K562 (cell line): ENCODE measurements around the gene LARP6. TPM values are rescaled to one million over a fixed set of nuclear protein-coding genes. Genes with fewer than 3 reads are reported as not detected.

ENCODE experiments used
- ATAC-seq: fragments of 200-7000 bp; cut with Tn5 transposase; 3 replicates; pipeline ENCODE4 v1.9.1; 2020; ENCODE audit warnings: moderate library complexity
- BruUV-seq: library from RNA; stranded (reverse); fragments of 400-500 nt; replicated peaks from 2 replicates; lab custom pipeline; 2021; lab: Mats Ljungman, UMichigan
- CTCF ChIA-PET: fragments of 300-600 bp; formaldehyde crosslinking; extraction: SDS; loops from one replicate; lab custom pipeline; 2021; ENCODE audit warnings: low intra/inter-chr PET ratio; lab: Yijun Ruan, JAX
- POLR2A ChIA-PET: fragments of 300-600, 350-650 bp; sonication (Branson Sonifier 250); formaldehyde crosslinking; extraction: SDS; loops from one replicate; lab custom pipeline; 2021; ENCODE audit warnings: antibody characterized with exemption, inconsistent platforms; lab: Yijun Ruan, JAX
- DNase-seq, 4 experiments: peaks; one replicate each; pipeline versions ENCODE4 v3.0.0 to v3.0.0-alpha.2; 2011 to 2018; ENCODE audit warnings: low spot score in 3 of 4, mixed read lengths in 3 of 4; ENCODE audit errors: extremely low read depth in 1 of 4
- FAIRE-seq: peaks from 2 replicates; lab custom pipeline; 2011; peaks lifted over from hg19 to GRCh38; lab: Jason Lieb, UNC
- H2AFZ ChIP-seq: 2 replicates; pipeline ENCODE4 v1.6.0; 2011; ENCODE audit warnings: low read depth, low read length, control low read depth, inconsistent platforms
- H3K27ac ChIP-seq: fragments of 200-600 bp; 3 replicates; pipeline ENCODE4 v1.8.0; 2011; ENCODE audit warnings: low read depth, mild to moderate bottlenecking, control low read depth, inconsistent platforms, low read length, moderate library complexity, mixed read lengths; ENCODE audit errors: extremely low read depth
- H3K27me3 ChIP-seq, 2 experiments: fragments of 300-600 bp in 1 of 2; 2 replicates in 1 of 2; 3 replicates in 1 of 2; pipeline versions ENCODE4 v1.6.0 to v1.8.0; 2011; ENCODE audit warnings: inconsistent platforms in 2 of 2, low read length in 2 of 2, mild to moderate bottlenecking in 1 of 2, mixed read lengths in 1 of 2, moderate library complexity in 1 of 2; ENCODE audit not compliant: control insufficient read depth in 2 of 2, insufficient read depth in 2 of 2
- H3K36me3 ChIP-seq: fragments of 300-600 bp; 3 replicates; pipeline ENCODE4 v1.8.0; 2011; ENCODE audit warnings: mild to moderate bottlenecking, low read length, inconsistent platforms; ENCODE audit not compliant: control insufficient read depth, insufficient read depth
- H3K4me1 ChIP-seq, 2 experiments: fragments of 200-600 bp in 1 of 2; replicated peaks in 1 of 2; 2 replicates in 1 of 2; 3 replicates in 1 of 2; pipeline versions ENCODE4 v1.5.1 to v1.8.0; 2011; ENCODE audit warnings: inconsistent platforms in 2 of 2, low read length in 2 of 2, mild to moderate bottlenecking in 1 of 2, mixed read lengths in 1 of 2, moderate library complexity in 1 of 2; ENCODE audit not compliant: control insufficient read depth in 2 of 2, insufficient read depth in 2 of 2
- H3K4me2 ChIP-seq: 2 replicates; pipeline ENCODE4 v1.6.1; 2011; ENCODE audit warnings: low read length, control low read depth, inconsistent platforms, mixed read lengths; ENCODE audit not compliant: insufficient read depth
- H3K4me3 ChIP-seq: fragments of 200-600 bp; sonication (generic), shearing (Covaris generic); 2 replicates; pipeline ENCODE4 v1.5.1; 2016; ENCODE audit warnings: control low read depth, inconsistent platforms
- H3K79me2 ChIP-seq: fragments of 200-600 bp; 3 replicates; pipeline ENCODE4 v1.8.0; 2011; ENCODE audit warnings: low read length, inconsistent platforms; ENCODE audit not compliant: control insufficient read depth, insufficient read depth
- H3K9ac ChIP-seq, 2 experiments: 2 replicates each; pipeline versions ENCODE4 v1.6.0 to v1.6.1; 2011; ENCODE audit warnings: low read depth in 2 of 2, low read length in 2 of 2, control low read depth in 1 of 2, inconsistent platforms in 1 of 2, mild to moderate bottlenecking in 1 of 2, mixed read lengths in 1 of 2; ENCODE audit not compliant: insufficient read depth in 1 of 2
- H3K9me1 ChIP-seq: one replicate; pipeline ENCODE4 v1.6.0; 2011; ENCODE audit warnings: inconsistent platforms, mild to moderate bottlenecking, low read length, moderate library complexity; ENCODE audit not compliant: control insufficient read depth, insufficient read depth
- H3K9me3 ChIP-seq: replicated peaks from 2 replicates; pipeline ENCODE4 v1.5.1; 2011; ENCODE audit warnings: low read depth, low read length, inconsistent platforms; ENCODE audit not compliant: control insufficient read depth, insufficient read depth
- H4K20me1 ChIP-seq: replicated peaks from 2 replicates; pipeline ENCODE4 v1.6.1; 2011; ENCODE audit warnings: low read length, inconsistent platforms, mixed read lengths; ENCODE audit not compliant: control insufficient read depth, insufficient read depth
- CBFA2T2 ChIP-seq: fragments of 450-650 bp; conservative IDR thresholded peaks from 2 replicates; pipeline ENCODE4 v1.6.1; 2017; ENCODE audit warnings: mild to moderate bottlenecking
- CBFA2T3 ChIP-seq: fragments of 450-650 bp; IDR thresholded peaks from 2 replicates; pipeline ENCODE4 v1.6.1; 2017
- CEBPG ChIP-seq, 3 experiments: fragments of 200-800 bp in 1 of 3; sonication (Bioruptor generic) in 1 of 3; sonication (generic) in 1 of 3; formaldehyde crosslinking in 1 of 3; IDR thresholded peaks in 2 of 3; conservative IDR thresholded peaks in 1 of 3; 2 replicates each; pipeline versions ENCODE4 v1.6.1 to v1.8.0; 2016 to 2022; ENCODE audit warnings: missing compliant biosample characterization in 2 of 3, missing genetic modification characterization in 2 of 3, mild to moderate bottlenecking in 1 of 3, missing genetic modification reagents in 1 of 3
- CREM ChIP-seq: IDR thresholded peaks from 2 replicates; pipeline ENCODE4 v1.6.1; 2014; ENCODE audit warnings: antibody characterized with exemption, low read depth
- EGR1 ChIP-seq: fragments of 450-650 bp; conservative IDR thresholded peaks from 2 replicates; pipeline ENCODE4 v1.6.1; 2017; ENCODE audit warnings: mild to moderate bottlenecking
- NCOR1 ChIP-seq: fragments of 450-650 bp; IDR thresholded peaks from 2 replicates; pipeline ENCODE4 v1.6.1; 2016; ENCODE audit warnings: mild to moderate bottlenecking, moderate library complexity
- RBFOX2 ChIP-seq: fragments of 200-400 bp; formaldehyde crosslinking; IDR thresholded peaks from 2 replicates; pipeline ENCODE4 v1.6.1; 2017; ENCODE audit warnings: low read depth, mild to moderate bottlenecking, low read length, moderate library complexity
- SAFB ChIP-seq: fragments of 200-400 bp; formaldehyde crosslinking; IDR thresholded peaks from 2 replicates; pipeline ENCODE4 v1.6.1; 2017; ENCODE audit warnings: low read depth, low read length, borderline replicate concordance
- TEAD4 ChIP-seq, 2 experiments: sonication (generic) in 1 of 2; formaldehyde crosslinking in 1 of 2; IDR thresholded peaks; 2 replicates each; pipeline versions ENCODE4 v1.6.1 to v1.8.0; 2012 to 2022; ENCODE audit warnings: borderline replicate concordance in 1 of 2, inconsistent platforms in 1 of 2, low read length in 1 of 2, mild to moderate bottlenecking in 1 of 2, missing genetic modification reagents in 1 of 2
- ZBTB1 ChIP-seq: sonication (generic); formaldehyde crosslinking; IDR thresholded peaks from 2 replicates; pipeline ENCODE4 v1.8.1; 2023; ENCODE audit warnings: missing genetic modification reagents, low read depth, mild to moderate bottlenecking, borderline replicate concordance
- ZBTB17 ChIP-seq: fragments of 450-650 bp; formaldehyde crosslinking; IDR thresholded peaks from 2 replicates; pipeline ENCODE4 v1.4.0; 2020; ENCODE audit warnings: mild to moderate bottlenecking
- ZFP36 ChIP-seq: fragments of 150-350 bp; IDR thresholded peaks from 2 replicates; pipeline ENCODE4 v1.6.1; 2018; ENCODE audit warnings: low read length, low read depth; ENCODE audit not compliant: partially characterized antibody
- ZFPM2 ChIP-seq: fragments of 250-450 bp; sonication (Bioruptor Pico); IDR thresholded peaks from 2 replicates; pipeline ENCODE4 v1.5.1; 2022; ENCODE audit warnings: mild to moderate bottlenecking
- ZNF282 ChIP-seq: sonication (generic); formaldehyde crosslinking; IDR thresholded peaks from 2 replicates; pipeline ENCODE4 v1.8.1; 2023; ENCODE audit warnings: missing genetic modification reagents
- ZNF384 ChIP-seq: IDR thresholded peaks from 2 replicates; pipeline ENCODE4 v1.6.1; 2012; ENCODE audit warnings: low read depth, low read length, improper control_type of control experiment
- ZNF431 ChIP-seq: sonication (generic); formaldehyde crosslinking; IDR thresholded peaks from 2 replicates; pipeline ENCODE4 v1.8.0; 2022; ENCODE audit warnings: mild to moderate bottlenecking, missing genetic modification reagents
- ZSCAN32 ChIP-seq: fragments of 450-650 bp; formaldehyde crosslinking; IDR thresholded peaks from 2 replicates; pipeline ENCODE4 v1.4.0; 2020; ENCODE audit warnings: mild to moderate bottlenecking, moderate library complexity
- WGBS: fragments of 100-300 bp; shearing (Covaris generic); methylation state at CpG from one replicate; pipeline ENCODE4 v1.1.6; 2016; ENCODE audit warnings: low coverage, mixed read lengths; ENCODE audit not compliant: insufficient coverage; ENCODE audit errors: missing lambda C conversion rate; 5-methylcytosine and 5-hydroxymethylcytosine counted together
- in situ Hi-C: fragments of 300-500 bp; cut with MboI; formaldehyde crosslinking; loops from 4 replicates; pipeline ENCODE4 v1.15.0; 2018; ENCODE audit warnings: inconsistent platforms, mixed read lengths
- intact Hi-C: fragments of 100-400 bp; cut with micrococcal nuclease; formaldehyde crosslinking; loops from 2 replicates; pipeline ENCODE4 v1.14.2; 2022
- polyA plus RNA-seq, 8 experiments: library from polyadenylated mRNA; depleted of rRNA in 4 of 8; stranded (reverse) in 5 of 8; unstranded in 3 of 8; fragments of >200 nt; fragmentation: Nextera tagmentation in 2 of 8; fragmentation: Illumina TruSeq in 1 of 8; extraction: Ambion mirVana in 2 of 8; extraction: Trizol in 1 of 8; gene quantifications; 2 replicates each; pipeline versions ENCODE4 v1.2.1 to v1.2.3, GENCODE V29; 2011 to 2014; ENCODE audit warnings: inconsistent platforms in 1 of 8, missing spikeins in 1 of 8
- total RNA-seq, 7 experiments: library from RNA; depleted of rRNA in 6 of 7; stranded (reverse); fragments of >200 nt in 6 of 7; fragmentation: Illumina TruSeq in 2 of 7; extraction: Trizol in 2 of 7; gene quantifications; 2 replicates each; pipeline versions ENCODE4 v1.2.1 to v1.2.3, GENCODE V29; 2011 to 2021; ENCODE audit warnings: low replicate concordance in 1 of 7
- TF ChIP-seq, protein P1 (sequence below), 2 experiments: IDR thresholded peaks; 2 replicates each; pipeline ENCODE4 v1.6.1; 2011; ENCODE audit warnings: borderline replicate concordance in 1 of 2, control low read depth in 1 of 2, low read depth in 1 of 2, low read length in 1 of 2, mild to moderate bottlenecking in 1 of 2, mixed read lengths in 1 of 2, moderate library complexity in 1 of 2; ENCODE audit not compliant: insufficient read depth in 1 of 2, insufficient read length in 1 of 2, poor library complexity in 1 of 2, severe bottlenecking in 1 of 2; ENCODE audit errors: extremely low read depth in 1 of 2
- TF ChIP-seq, protein P2 (sequence below): fragments of 450-650 bp; IDR thresholded peaks from one replicate; pipeline ENCODE4 v1.6.1; 2018; ENCODE audit warnings: mild to moderate bottlenecking, moderate library complexity; ENCODE audit not compliant: partially characterized antibody

Gene LARP6
- total and polyA plus RNA-seq, 9 of the 15 experiments (the other 6 are each of a cell fraction or from before 2014, with no cell fraction given) = not detected

DNA sequence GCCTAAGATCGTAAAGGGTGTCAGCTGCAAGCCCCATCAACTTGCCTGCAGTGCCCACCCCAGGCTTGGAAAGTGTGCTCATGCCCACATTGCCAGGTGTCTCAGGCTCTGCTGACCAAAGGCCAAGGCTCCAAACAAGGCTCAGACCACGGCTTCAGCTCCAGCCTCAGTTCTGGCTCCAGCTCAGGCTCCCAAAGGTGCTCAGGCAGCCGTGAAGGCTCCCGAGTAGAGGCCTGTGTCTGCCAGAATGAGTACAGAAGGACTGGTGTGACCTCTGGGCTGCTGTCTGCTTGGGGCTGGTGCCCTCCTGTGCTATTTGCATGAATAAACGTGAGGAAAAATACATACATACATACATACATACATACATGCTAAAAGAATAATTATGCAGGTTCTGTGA is 62.7 kb downstream of the LARP6 start (continued):
- TF ChIP-seq ZFP36 (no peak), RBFOX2 (no peak), ZSCAN32 (CRISPR knock-in tag) (no peak), ZNF431 (CRISPR knock-in tag) (no peak), CEBPG (CRISPR knock-in tag; IDR thresholded peaks at IDR 0.05) (no peak), CEBPG (tag; conservative IDR thresholded peaks at IDR 0.05 in 1 of 2, IDR thresholded peaks at IDR 0.05 in 1 of 2) (no peak)
- TF ChIP-seq, protein P1, sequence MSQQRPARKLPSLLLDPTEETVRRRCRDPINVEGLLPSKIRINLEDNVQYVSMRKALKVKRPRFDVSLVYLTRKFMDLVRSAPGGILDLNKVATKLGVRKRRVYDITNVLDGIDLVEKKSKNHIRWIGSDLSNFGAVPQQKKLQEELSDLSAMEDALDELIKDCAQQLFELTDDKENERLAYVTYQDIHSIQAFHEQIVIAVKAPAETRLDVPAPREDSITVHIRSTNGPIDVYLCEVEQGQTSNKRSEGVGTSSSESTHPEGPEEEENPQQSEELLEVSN (IDR thresholded peaks at IDR 0.05; ENCODE audit: borderline replicate concordance in 1 of 2, extremely low read depth in 1 of 2, insufficient read depth in 1 of 2, insufficient read length in 1 of 2, low read depth in 1 of 2, low read length in 1 of 2, poor library complexity in 1 of 2, severe bottlenecking in 1 of 2) = no peak
- TF ChIP-seq, protein P2, sequence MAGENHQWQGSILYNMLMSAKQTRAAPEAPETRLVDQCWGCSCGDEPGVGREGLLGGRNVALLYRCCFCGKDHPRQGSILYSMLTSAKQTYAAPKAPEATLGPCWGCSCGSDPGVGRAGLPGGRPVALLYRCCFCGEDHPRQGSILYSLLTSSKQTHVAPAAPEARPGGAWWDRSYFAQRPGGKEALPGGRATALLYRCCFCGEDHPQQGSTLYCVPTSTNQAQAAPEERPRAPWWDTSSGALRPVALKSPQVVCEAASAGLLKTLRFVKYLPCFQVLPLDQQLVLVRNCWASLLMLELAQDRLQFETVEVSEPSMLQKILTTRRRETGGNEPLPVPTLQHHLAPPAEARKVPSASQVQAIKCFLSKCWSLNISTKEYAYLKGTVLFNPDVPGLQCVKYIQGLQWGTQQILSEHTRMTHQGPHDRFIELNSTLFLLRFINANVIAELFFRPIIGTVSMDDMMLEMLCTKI = no peak

GRCh38 chr15:70789213-70789612 is 64.7 kb downstream of the LARP6 start:
- Histone ChIP-seq H3K79me2 (no peaks in the 10 kb centered on the region), H3K4me3 (no peak overlapping the region), H3K9me3 (no peaks in the 10 kb centered on the region), H3K9ac (no peak overlapping the region), H3K27me3 (no peaks in the 10 kb centered on the region; a peak in 1 of 5 replicates), H3K4me1 (no peaks in the 10 kb centered on the region; a peak in 2 of 5 replicates), H3K4me2 (no peak overlapping the region), H2AFZ (no peak overlapping the region), H4K20me1 (no peaks in the 10 kb centered on the region)
- in situ Hi-C loops = no loop called here
- FAIRE-seq = no peak
- ChIA-PET POLR2A (no interaction called here), CTCF (no interaction called here)
- peak; percentile 31; the same call in 1 of the 3 replicates for ATAC-seq
- WGBS = 0% methylated on average over 4 of the region's 4 CpGs
- BruUV-seq = no TSS peak
- peak in 3 of 4 experiments; percentile 9 to 36 (median 10) for DNase-seq
- TF ChIP-seq ZBTB17 = no peak
- TF ChIP-seq CBFA2T3 = peak; percentile 66
- TF ChIP-seq ZBTB1 (CRISPR knock-in tag) = no peak
- TF ChIP-seq NCOR1 = peak; percentile 10; the same call in 1 of the 2 replicates
- peak; percentile 41 for TF ChIP-seq CBFA2T2
- TF ChIP-seq CREM = 0 out of 2 replicates have a peak, but pooled peaks have one; percentile 8
- TF ChIP-seq TEAD4 (IDR thresholded peaks at IDR 0.05; ENCODE audit: low read length) = peak; percentile 23; the same call in 1 of the 2 replicates
- TF ChIP-seq TEAD4 (CRISPR knock-in tag; IDR thresholded peaks at IDR 0.05; ENCODE audit: borderline replicate concordance) = no peak
- TF ChIP-seq SAFB = no peak
- no peak for TF ChIP-seq ZFPM2 (CRISPR knock-in tag)
- peak; percentile 76 for TF ChIP-seq EGR1
- TF ChIP-seq ZNF282 (CRISPR knock-in tag) = no peak
- 0 out of 2 replicates have a peak, but pooled peaks have one; percentile 8 for TF ChIP-seq ZNF384
- TF ChIP-seq, all 486 proteins: peak for 7
- intact Hi-C loops = no loop called here
- Histone ChIP-seq H3K9me1 (no peaks in the 10 kb centered on the region), H3K27ac (no peak overlapping the region), H3K36me3 (no peaks in the 10 kb centered on the region)
